Measurements from ENCODE around the gene LAMA4. TPM values are rescaled to one million over a fixed set of nuclear protein-coding genes. Genes with fewer than 3 reads are reported as not detected.

LAMA4 gene, protein sequence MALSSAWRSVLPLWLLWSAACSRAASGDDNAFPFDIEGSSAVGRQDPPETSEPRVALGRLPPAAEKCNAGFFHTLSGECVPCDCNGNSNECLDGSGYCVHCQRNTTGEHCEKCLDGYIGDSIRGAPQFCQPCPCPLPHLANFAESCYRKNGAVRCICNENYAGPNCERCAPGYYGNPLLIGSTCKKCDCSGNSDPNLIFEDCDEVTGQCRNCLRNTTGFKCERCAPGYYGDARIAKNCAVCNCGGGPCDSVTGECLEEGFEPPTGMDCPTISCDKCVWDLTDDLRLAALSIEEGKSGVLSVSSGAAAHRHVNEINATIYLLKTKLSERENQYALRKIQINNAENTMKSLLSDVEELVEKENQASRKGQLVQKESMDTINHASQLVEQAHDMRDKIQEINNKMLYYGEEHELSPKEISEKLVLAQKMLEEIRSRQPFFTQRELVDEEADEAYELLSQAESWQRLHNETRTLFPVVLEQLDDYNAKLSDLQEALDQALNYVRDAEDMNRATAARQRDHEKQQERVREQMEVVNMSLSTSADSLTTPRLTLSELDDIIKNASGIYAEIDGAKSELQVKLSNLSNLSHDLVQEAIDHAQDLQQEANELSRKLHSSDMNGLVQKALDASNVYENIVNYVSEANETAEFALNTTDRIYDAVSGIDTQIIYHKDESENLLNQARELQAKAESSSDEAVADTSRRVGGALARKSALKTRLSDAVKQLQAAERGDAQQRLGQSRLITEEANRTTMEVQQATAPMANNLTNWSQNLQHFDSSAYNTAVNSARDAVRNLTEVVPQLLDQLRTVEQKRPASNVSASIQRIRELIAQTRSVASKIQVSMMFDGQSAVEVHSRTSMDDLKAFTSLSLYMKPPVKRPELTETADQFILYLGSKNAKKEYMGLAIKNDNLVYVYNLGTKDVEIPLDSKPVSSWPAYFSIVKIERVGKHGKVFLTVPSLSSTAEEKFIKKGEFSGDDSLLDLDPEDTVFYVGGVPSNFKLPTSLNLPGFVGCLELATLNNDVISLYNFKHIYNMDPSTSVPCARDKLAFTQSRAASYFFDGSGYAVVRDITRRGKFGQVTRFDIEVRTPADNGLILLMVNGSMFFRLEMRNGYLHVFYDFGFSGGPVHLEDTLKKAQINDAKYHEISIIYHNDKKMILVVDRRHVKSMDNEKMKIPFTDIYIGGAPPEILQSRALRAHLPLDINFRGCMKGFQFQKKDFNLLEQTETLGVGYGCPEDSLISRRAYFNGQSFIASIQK (N-terminal part only)
- 100 to 1,000 TPM; 189 to 459 (median 376) TPM for total RNA-seq

DNA sequence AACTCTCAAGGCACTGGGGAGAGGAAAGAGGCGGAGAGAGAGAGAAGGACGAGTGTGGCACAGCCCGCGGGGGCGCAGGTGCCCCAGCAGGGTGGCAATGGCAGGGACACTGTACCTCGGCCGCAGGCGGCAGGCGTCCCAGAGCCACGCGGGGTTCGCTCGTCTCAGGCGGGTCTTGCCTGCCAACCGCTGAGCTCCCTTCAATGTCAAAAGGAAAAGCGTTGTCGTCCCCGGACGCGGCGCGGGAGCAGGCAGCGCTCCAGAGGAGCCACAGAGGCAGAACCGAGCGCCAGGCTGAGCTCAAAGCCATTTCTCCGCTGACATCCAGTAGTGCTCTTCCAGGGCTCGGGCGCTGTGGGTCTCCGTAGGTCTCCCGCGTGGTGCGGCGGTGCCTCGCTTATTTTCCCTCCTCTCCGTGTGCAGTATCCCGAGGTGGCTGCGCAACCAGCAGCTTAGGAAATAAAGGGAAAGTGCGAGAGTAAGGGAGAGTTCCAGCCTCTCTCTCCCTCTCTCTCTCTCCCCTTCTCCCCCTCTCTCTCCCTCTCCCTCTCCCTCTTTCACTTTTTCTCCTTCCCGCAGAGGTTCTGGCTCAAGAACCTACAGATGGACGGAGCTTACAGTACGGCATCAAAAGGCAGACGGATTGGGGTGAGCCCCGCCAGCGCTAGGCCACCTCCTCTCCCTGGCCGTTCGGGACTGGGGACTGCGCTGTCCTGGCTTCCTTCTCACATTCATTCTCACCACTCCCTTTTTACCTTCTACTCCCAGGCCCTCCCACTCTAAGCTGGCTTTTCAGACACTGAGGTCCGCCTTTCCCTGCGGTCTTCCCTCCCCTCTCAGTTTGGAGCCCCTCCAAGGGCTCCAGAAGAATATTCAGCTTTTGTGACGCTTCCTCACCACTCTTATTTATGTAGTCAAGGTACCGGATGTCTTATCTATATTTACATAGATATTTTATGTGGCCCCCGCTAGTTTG lies at the start of gene LAMA4:
TSS of gene LAMA4 (minus strand) at position 727 of the 976 bp plus-strand sequence. CDS start at position 310, 417 bp downstream.
- peak; percentile 52 for ATAC-seq (ENCODE audit: low FRiP score)
- TF ChIP-seq, protein P1, sequence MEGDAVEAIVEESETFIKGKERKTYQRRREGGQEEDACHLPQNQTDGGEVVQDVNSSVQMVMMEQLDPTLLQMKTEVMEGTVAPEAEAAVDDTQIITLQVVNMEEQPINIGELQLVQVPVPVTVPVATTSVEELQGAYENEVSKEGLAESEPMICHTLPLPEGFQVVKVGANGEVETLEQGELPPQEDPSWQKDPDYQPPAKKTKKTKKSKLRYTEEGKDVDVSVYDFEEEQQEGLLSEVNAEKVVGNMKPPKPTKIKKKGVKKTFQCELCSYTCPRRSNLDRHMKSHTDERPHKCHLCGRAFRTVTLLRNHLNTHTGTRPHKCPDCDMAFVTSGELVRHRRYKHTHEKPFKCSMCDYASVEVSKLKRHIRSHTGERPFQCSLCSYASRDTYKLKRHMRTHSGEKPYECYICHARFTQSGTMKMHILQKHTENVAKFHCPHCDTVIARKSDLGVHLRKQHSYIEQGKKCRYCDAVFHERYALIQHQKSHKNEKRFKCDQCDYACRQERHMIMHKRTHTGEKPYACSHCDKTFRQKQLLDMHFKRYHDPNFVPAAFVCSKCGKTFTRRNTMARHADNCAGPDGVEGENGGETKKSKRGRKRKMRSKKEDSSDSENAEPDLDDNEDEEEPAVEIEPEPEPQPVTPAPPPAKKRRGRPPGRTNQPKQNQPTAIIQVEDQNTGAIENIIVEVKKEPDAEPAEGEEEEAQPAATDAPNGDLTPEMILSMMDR (IDR thresholded peaks at IDR 0.05): no peak
- DNase-seq (ENCODE audit: low spot score): no peak

DNA sequence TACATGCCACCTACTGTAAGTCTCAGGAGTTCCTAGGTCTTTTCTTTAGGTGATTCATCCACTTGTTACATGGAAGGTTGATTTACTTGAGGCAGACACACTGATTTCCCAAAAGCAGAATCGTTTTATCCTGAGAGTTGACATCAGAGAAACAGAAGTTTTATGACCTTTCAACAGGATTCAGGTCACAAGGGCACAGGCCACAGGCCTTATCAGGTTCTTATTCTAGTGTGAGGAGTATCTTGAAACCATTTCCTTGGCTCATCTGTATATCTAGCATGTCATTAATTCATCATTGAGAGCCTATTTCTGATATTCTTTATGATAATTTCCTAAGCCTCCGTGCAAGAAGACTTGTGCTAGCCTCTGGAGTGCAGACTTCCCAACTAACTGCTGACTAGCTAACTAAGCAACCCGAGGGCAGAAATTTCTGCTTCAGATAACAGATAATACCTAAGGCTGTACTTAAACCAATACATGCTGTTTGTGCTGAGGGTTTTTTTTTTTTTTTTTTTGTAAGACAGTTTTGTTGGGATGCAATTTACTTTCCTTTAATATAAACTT lies 47.9 kb upstream of the LAMA4 start:
- TF ChIP-seq, protein P1 (IDR thresholded peaks at IDR 0.05): no peak
- ATAC-seq (ENCODE audit: low FRiP score): no peak

DNA sequence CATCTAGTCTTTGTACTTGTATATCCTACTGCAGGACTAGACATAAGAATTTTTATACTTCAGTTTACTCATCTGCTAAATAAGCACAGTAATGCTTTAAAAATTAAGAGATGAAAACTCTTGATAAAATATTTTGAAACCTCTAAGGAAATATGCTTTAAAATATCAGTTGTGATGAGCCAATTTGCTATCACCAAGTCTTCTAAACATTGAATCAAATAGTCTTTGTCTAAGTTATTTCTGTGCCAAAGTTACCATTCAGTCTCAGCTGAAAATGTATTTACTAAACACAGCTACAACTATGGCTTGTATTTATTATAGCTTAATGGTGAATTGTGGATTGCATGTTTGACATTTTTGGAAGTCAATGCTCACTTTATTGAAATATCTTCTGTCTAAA lies 46.5 kb upstream of the LAMA4 start:
- TF ChIP-seq, protein P1 (IDR thresholded peaks at IDR 0.05): no peak
- ATAC-seq (ENCODE audit: low FRiP score) (no peak), DNase-seq (ENCODE audit: low spot score) (no peak)

More for the DNA sequence above, 47.9 kb upstream of the LAMA4 start:
- no peak for DNase-seq (ENCODE audit: low spot score)

DNA sequence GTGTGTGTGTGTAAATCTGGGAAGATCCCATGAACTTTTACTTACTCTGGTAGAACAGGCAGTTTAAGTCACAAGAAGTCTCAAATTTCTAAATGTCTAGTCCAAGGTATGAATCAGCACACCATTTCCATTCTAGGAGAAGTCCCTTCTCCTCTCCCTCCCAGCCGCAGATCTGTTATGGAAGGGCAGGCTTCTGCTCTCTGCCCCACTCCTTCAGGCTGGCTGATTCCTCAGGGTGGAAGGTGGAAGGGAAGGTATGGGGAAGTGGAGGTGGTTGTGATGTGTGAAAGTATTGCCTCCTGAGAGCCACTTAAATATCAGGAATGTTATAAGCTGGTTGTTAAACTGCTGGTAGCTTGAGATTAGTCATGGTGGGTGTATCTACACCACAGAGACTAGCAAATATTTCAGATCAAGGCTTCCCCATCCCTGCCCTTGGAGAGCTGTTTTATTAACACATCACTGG lies 44.5 kb upstream of the LAMA4 start:
- TF ChIP-seq, protein P1 (IDR thresholded peaks at IDR 0.05): no peak
- DNase-seq (ENCODE audit: low spot score) (no peak), ATAC-seq (ENCODE audit: low FRiP score) (peak; percentile 82)

DNA sequence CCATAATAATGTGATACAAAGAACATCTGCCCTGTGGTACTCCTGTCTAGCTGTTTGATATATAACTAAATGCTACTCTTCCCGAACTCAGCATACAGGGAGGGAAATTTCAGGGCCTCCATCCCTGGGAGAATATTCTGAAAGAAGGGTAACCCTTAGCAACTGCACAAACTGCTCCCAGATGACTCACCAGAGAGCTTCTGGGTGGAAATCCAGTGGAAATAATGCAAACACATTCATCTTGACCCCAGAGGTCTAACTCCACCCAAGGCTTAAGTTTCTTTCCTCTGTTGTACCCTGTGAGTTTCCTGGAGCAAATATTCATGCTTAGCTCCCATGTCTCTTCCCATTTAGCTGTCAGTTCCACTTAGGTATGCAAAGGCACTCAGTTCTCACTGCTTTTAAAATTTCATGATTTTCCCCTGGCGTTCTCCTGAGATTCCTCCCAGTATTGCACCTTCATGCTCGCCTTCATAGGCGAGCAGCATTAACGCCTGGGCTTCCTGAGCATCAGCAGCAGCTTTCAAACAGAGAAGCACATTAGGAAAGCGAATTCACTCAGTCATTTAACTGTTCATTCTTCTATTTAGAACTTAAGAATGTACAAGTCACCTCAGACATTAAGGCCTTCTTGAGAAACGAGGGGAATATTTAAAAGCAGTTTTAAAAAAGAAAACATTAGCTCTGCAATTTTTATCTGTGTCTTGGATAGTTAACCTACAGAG lies 43.8 kb upstream of the LAMA4 start:
- no peak for DNase-seq (ENCODE audit: low spot score)
- peak; percentile 89 for ATAC-seq (ENCODE audit: low FRiP score)

More for the DNA sequence above, 43.8 kb upstream of the LAMA4 start:
- TF ChIP-seq, protein P1 (IDR thresholded peaks at IDR 0.05): no peak

Data from omental fat pad (tissue), 4 donors.